GM21367 (cell line): ENCODE measurements around the gene FAM13A.
"Not testable (repeated sequence)": the region's sequence is repeated elsewhere in the genome, so short reads cannot be mapped to it uniquely, and the experiment has no call there.

Experiments used
- ATAC-seq: cut with Tn5 transposase; IDR thresholded peaks from one replicate; pipeline ENCODE4 v1.9.1; 2021; ENCODE audit not compliant: unreplicated experiment

Gene FAM13A

DNA sequence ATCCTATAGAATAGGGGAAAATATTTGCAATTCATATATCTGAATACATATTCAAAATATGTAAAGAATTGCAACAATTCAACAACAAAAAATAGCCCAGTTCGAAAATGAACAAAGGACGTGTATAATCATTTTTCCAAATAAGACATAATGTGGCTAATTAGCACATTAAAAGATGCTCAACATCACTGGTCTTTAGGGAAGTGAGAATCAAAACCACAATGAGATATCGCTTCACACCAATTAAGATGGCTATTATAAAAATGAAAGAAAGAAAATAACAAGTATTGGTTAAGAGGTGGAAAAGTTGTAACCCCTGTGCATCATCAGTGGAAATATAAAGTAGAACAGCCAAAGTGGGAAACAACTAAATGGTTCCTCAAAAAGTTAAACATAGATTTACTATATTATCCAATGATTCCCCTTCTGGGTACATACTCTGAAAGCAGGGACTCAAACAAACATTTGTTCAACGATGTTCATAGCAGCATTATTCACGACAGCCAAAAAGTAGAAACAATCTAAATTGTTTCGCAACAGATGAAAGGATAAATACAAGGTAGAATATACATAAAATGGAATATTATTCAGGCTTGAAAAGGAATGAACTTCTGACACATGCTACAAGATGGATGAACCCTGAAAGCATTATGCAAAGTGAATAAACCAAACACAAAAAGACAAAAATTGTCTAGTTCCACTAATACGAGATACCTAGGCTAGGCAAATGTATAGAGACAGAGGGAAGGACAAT, 12.7 kb downstream of the FAM13A start:
- no peak for ATAC-seq

DNA sequence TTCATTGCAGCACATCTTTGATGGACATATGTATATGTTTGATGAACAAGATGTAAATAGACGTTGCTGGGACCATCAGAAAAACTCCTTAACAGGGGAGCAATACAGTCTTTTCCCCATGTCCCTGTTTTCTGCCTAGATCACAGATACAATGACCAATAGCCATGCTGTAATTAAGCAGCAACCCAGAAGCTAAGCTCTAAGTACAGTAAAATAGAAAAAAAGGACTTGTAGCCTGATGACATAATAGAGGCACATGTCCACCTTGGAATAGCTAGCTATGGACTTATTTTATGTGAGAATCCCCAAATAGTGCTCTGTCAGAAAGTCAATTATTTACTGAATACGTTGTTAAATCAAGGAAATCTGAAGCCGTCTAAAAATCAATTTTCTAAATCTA, 14.9 kb downstream of the FAM13A start:
- ATAC-seq: no peak

GRCh38 chr4:89039730-89040338, 17.2 kb downstream of the FAM13A start:
- no peak for ATAC-seq

- no peak for ATAC-seq
Observed at GRCh38 chr4:89036535-89036934, 20.4 kb downstream of the FAM13A start.

GRCh38 chr4:89031272-89031671, 25.7 kb downstream of the FAM13A start:
- no peak for ATAC-seq

DNA sequence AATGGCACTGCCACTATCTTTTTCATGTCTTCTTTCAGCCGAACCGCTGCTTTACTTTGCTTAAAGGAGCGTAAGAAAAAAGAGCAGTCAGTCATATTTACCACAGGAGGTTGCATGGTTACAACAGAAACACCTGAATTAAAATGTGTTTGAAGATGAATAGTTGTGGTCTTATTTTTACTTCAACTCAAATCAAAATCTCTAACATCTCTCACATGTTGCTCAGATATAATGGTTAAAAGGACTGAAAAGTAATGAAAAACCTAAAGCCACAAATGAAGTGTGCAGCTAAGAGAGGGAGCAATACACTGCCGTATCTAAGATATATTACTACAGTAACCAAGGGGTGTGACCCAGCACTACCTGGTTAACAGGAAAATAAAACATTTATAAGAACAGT, 27.4 kb downstream of the FAM13A start:
- ATAC-seq: no peak

DNA sequence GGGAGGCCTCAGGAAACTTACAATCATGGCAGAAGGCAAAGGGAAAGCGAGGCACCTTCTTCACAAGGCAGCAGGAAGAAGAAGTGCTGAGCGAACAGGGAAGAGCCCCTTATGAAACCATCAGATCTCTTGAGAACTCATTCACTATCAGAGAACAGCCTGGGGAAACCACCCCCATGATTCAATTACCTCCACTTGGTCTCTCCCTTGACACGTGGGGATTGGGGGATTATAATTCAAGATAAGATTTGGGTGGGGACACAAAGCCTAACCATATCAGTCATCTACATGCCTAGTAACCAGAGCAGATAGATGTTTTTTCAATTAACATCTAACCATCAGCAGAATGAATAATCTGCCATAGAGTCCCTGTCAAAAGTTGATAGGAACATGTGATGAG, 30.4 kb downstream of the FAM13A start:
- no peak for ATAC-seq

GRCh38 chr4:89024051-89024675, 32.8 kb downstream of the FAM13A start:
- peak; percentile 95 for ATAC-seq

- no peak for ATAC-seq
Observed at GRCh38 chr4:89023140-89023539, 33.8 kb downstream of the FAM13A start.

GRCh38 chr4:89022426-89023128, 34.4 kb downstream of the FAM13A start:
- no peak for ATAC-seq

- ATAC-seq: no peak
Observed at GRCh38 chr4:89021684-89022083, 35.3 kb downstream of the FAM13A start.

GRCh38 chr4:89021062-89021461, 35.9 kb downstream of the FAM13A start:
- no peak for ATAC-seq

DNA sequence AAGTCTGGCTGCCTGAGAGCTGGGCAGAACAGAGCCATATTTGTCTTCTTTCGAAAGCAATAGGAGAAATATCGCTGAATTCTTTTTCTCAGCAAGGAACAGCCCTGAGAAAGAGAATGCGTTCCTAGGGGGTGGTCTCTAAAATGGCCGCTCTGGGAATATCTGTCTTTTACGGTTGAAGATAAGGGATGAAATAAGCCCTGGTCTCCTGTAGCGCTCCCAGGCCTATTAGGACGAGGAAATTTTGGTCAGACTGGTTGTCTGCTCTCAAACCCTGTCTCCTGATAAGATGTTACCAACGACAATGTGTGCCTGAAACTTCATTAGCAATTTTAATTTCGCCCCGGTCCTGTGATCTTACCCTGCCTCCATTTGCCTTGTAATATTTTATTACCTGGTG, 42.1 kb downstream of the FAM13A start:
- ATAC-seq: not testable (repeated sequence)

DNA sequence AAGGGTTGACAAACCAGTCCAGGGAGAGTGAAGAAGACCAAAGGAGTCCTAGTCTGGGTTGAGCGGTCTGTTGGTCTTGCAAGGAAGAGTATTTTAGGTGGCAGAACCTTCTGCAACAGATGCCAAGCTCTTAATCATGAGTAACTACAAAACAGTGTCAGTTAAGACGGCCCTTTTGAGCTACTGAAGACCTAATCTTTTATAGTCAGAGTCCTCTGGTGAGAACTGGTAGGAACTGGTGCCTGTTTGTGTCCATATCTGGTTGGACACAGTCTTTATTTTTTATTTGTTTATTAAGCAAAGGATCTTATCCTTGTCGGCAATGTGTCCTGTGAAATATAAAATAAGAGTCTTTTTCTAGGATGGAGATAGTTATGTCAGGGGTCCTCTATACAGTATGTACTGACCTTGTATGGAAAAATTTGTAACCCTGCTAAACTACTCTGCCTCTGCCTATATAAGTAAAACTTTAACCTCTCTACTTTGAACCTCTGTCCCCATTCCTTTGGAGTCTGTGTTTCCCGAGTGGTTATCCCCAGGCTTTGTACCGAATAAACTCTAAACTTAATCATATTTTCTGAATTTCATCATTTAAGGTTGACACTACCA, 47.1 kb downstream of the FAM13A start:
- no peak for ATAC-seq

- ATAC-seq: no peak
Observed at GRCh38 chr4:89009115-89009514, 47.9 kb downstream of the FAM13A start.

GRCh38 chr4:89008166-89008565, 48.8 kb downstream of the FAM13A start:
- no peak for ATAC-seq

DNA sequence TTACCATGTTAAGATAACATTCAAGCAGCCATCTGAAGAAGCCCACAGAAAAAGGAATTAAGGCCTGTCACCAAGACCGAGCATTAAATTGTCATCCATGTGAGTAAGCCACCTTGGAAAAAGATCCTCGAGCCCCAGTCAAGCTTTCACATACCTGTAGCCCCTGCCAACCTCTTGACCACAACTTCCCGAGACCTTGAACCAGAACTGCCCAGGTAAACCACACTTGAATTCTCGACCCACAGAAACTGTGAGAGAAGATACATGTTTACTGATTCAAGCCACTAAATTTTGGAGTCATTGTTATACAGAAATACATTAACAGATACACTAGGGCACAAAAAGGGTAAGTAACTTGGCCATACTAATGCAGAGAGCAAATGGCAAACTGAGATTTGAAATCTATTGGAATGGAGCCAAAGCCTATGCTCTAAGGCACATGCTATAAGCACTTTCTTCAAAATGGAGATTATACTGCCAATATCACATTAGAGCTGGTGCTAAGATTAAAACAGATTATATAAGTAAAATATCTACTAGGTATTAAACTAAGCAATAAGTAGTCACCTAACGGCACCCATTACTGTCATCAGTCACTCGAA, 49.5 kb downstream of the FAM13A start:
- ATAC-seq: no peak

GRCh38 chr4:89006307-89006706, 50.7 kb downstream of the FAM13A start:
- no peak for ATAC-seq

GRCh38 chr4:89005066-89005465, 51.9 kb downstream of the FAM13A start:
- ATAC-seq: not testable (repeated sequence)

DNA sequence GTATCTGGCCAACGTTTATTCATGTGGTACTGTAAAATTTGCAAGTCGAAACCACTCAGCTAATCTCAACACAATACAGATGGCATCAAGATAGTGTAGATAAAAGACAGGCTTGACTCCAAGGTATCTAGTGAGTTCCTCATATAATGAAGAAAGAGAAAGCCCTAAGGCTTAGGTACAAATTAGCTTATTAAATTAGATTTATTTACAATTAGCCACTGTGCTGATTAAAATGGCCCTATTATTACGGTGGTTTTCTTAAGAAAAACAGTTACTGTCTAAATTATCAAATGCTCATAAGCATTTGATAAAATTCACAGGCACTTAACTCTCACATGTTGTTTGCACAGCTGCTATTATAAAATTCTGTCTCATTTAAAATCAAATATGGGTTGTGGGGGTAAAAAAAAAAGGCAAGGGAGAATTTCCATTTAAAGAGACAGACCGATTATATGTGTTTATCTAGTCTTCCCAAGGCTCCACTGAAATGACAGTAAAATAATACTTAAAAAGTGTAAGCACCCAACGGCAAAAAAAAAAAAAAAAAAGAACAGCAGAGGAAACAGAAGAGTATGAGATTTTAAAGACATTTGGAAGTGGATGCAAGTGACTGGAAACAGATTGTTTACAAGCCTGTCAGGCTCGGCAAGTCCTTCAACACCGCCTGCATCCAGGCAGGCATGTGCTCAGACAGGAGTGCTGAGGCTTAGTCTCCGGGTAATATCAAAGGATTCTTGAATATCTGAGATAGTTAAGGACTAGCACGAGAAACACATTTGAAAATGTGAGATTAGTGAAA, 55.1 kb downstream of the FAM13A start:
- ATAC-seq: no peak
